NB4 (cell line): Measurements from ENCODE around the gene P4HTM.

Experiments used
- MYC ChIP-seq: IDR thresholded peaks from 2 replicates; pipeline ENCODE4 v1.6.1; 2011; ENCODE audit warnings: low read depth, low read length
- TF ChIP-seq, protein P1 (sequence below): IDR thresholded peaks from one replicate; pipeline ENCODE4 v1.5.1; 2012; ENCODE audit warnings: low read depth, low read length

DNA sequence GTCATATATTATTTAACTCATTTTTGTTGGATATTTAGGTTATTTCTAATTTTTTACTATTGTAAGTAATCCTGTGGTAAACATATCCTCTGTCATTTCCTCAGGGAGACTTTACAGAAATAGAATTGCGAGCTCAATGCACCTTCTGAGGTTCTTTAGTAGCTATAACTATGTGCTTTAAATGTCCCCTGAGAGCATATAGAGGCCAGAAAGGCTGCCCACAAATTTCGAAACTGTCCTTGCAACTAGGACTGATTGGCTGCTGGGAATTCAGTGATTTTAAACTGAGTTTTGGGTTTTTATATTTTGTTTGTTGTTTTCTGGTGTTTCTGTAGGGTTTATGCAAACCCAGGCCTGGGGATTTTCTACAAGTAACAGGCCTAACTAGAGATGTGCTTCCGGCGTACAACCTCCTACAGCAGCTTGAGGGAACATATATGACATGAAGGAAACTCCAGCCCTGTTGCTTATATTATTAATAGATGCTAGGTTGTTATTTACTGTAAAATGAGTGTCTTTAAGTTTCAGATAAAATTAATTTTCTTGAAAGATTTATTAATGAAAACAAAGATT, 29.1 kb upstream of the P4HTM start:
- TF ChIP-seq, protein P1, sequence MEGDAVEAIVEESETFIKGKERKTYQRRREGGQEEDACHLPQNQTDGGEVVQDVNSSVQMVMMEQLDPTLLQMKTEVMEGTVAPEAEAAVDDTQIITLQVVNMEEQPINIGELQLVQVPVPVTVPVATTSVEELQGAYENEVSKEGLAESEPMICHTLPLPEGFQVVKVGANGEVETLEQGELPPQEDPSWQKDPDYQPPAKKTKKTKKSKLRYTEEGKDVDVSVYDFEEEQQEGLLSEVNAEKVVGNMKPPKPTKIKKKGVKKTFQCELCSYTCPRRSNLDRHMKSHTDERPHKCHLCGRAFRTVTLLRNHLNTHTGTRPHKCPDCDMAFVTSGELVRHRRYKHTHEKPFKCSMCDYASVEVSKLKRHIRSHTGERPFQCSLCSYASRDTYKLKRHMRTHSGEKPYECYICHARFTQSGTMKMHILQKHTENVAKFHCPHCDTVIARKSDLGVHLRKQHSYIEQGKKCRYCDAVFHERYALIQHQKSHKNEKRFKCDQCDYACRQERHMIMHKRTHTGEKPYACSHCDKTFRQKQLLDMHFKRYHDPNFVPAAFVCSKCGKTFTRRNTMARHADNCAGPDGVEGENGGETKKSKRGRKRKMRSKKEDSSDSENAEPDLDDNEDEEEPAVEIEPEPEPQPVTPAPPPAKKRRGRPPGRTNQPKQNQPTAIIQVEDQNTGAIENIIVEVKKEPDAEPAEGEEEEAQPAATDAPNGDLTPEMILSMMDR = no peak
- no peak for TF ChIP-seq MYC
